Fibroblast of pulmonary artery (primary cell): ENCODE results near the gene ZNF391.
A peak's percentile ranks its signal among the peaks of the same experiment; 100 is the strongest.
"Not testable (repeated sequence)": the region's sequence is repeated elsewhere in the genome, so short reads cannot be mapped to it uniquely, and the experiment has no call there.

Source experiments
- DNase-seq: peaks from one replicate; pipeline ENCODE4 v3.0.0-alpha.2; 2010; ENCODE audit warnings: low read depth
- H3K4me3 ChIP-seq: replicated peaks from 2 replicates; pipeline ENCODE4 v1.5.1; 2011; ENCODE audit warnings: low read depth, mild to moderate bottlenecking, control low read depth, low read length, moderate library complexity
- TF ChIP-seq, protein P1 (sequence below): IDR thresholded peaks from 2 replicates; pipeline ENCODE4 v1.5.1; 2011; ENCODE audit warnings: mild to moderate bottlenecking, control low read depth, low read length, inconsistent platforms; ENCODE audit errors: missing control alignments

Gene ZNF391

DNA sequence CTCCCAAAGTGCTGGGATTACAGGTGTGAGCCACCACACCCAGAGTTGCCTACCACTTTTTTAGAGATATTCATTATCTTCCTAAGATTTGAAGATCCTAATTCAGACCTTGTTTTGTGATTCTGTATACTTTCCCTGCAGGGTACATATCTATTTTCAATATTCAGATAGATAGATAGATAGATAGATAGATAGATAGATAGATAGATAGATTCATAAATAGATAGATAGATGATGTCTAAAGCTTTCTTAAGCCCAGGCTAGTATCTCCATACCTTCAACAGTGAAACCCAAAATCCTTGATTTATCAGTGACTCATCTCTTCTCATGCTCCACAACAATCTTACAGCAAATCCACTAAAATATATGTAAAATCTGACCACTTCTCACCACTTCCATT, 30.8 kb downstream of the ZNF391 start:
- TF ChIP-seq, protein P1, sequence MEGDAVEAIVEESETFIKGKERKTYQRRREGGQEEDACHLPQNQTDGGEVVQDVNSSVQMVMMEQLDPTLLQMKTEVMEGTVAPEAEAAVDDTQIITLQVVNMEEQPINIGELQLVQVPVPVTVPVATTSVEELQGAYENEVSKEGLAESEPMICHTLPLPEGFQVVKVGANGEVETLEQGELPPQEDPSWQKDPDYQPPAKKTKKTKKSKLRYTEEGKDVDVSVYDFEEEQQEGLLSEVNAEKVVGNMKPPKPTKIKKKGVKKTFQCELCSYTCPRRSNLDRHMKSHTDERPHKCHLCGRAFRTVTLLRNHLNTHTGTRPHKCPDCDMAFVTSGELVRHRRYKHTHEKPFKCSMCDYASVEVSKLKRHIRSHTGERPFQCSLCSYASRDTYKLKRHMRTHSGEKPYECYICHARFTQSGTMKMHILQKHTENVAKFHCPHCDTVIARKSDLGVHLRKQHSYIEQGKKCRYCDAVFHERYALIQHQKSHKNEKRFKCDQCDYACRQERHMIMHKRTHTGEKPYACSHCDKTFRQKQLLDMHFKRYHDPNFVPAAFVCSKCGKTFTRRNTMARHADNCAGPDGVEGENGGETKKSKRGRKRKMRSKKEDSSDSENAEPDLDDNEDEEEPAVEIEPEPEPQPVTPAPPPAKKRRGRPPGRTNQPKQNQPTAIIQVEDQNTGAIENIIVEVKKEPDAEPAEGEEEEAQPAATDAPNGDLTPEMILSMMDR = no peak
- no peak for DNase-seq
- no peak overlapping the region for H3K4me3 ChIP-seq

DNA sequence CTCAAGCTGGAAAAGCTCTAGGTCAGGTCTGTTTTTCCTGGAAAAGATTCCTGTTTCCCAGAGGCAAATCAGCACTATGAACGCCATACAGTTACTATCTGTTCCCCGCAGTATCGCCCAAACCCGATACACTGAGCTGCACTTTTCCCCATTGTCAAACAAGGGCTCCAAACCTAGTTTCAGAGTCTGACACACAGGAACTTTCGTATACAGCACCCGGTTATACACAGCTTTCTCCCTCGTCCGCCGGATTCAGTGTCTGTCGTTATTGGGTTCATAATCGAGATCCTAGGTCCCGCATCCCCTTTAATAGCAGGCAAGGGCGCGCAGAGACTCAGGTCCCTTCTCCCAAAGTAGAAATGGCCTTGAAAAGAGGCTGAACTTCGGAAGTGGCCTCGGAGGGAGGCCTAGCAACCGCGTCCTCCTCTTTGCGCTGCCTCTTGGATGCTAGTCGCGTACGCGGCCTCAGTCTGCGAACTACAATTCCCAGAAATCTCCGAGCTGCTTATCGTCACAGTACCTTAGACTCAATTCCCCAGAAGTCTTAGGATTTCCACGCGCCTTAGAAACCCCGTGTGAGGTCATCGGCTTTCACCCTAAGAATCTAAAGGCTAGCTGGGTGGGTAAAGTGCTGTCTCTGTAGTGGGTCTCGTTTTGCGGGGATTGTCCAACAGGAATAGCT, 34.2 kb downstream of the ZNF391 start:
- peak; percentile 46 for DNase-seq
- H3K4me3 ChIP-seq = peak overlapping the region; percentile 16
- TF ChIP-seq, protein P1 = no peak

DNA sequence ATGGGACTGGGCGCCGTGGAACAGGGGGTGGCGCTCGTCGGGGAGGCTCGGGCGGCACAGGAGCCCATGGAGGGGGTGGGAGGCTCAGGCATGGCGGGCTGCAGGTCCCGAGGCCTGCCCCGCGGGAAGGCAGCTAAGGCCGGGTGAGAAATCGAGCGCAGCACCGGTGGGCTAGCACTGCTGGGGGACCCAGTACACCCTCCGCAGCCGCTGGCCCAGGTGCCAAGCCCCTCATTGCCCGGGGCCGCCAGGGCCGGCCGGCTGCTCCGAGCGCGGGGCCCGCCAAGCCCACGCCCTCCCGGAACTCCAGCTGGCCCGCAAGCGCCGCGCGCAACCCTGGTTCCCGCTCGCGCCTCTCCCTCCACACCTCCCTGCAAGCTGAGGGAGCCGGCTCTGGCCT, 36.3 kb downstream of the ZNF391 start:
- not testable (repeated sequence) for H3K4me3 ChIP-seq, DNase-seq

DNA sequence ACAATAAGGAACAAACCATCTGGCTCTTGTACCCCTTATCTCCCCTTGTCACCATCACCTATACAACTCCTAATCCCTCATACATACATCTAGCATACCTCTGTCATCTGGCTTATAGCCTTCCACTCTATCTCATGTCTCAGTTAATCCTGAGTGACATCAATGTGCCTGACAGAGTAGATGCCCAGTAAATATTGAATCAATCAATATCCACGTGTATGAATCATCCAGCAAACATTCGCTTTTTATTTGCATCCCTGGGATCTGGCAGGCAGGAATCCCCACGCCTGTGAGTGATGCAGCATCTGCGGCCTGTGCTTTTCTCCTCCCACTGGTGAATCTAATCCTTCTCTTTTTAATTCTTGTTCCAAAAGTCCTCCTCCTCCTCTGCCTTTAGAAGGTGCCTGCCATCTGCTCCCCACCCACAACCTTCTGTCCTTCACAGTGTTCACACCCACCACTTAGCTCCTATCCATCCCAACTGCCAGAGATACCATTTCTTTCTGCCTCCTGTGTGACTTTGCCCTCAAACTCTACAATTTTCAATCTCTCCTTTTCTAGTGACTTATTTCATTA, 37.6 kb downstream of the ZNF391 start:
- TF ChIP-seq, protein P1 = no peak
- no peak for DNase-seq
- H3K4me3 ChIP-seq = no peak overlapping the region

DNA sequence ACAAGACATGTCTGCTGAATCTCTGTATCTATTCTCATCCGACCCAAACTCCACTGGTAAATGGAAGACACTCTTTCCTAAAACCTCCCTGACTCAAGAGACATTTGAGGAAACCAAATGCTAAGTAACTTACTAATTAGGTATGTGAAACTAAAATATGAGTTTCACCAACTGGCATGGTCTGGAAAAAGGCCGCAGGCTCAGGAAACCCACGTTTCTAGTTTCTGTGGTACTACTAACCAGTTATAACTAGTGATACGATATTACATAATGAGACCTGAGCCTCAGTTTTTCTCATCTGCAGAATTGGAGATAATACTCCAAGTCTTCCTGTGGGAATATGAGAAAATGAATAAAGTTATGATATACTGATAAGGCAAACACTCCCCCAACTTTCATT, 39.9 kb downstream of the ZNF391 start:
- TF ChIP-seq, protein P1 = no peak
- DNase-seq = no peak
- H3K4me3 ChIP-seq = no peak overlapping the region

DNA sequence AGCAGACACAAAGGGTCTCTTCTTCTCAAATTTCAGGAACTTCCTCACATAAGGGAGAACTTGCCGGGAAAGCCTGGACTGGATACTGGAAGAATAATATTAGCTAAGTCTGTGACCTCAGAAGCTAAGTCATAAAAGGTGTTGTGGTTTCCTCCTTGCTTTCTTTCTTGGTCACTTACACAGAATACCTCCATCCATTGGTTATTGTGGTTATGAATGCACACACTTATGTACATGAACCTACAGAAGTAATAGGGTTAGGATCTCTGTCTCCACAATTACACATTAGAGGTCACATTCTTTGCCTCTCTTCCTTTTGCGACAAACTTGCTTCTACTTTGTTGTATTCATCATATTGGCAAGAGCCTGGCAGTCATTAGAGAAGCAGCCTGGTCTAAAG, 40.4 kb downstream of the ZNF391 start:
- no peak for DNase-seq
- no peak overlapping the region for H3K4me3 ChIP-seq
- TF ChIP-seq, protein P1 = no peak

DNA sequence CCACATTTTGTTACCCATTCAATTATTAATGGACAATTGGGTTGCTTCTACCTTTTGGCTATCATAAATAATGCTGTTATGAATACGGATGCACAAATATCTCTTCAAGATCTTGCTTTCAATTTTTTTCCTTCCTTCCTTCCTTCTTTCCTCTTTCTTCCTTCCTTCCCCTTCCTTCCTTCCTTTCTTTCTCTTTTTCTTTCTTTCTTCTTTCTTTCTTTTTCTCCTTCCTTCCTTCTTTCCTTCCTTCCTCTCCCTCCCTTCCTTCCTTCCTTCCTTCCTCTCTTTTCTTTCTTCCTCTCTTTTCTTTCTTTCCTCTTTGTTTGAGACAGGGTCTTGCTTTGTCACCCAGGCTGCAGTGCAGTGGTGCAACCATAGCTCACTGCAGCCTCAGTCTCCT, 45.2 kb downstream of the ZNF391 start:
- H3K4me3 ChIP-seq = no peak overlapping the region
- TF ChIP-seq, protein P1 = no peak
- no peak for DNase-seq
